IMR-90 (cell line): ENCODE measurements around the gene RIPOR3. TPM values are rescaled to one million over a fixed set of nuclear protein-coding genes. Genes with fewer than 3 reads are reported as not detected.

Experiments
- ATAC-seq: fragments of 200-7000 bp; cut with Tn5 transposase; 2 replicates; pipeline ENCODE4 v1.9.1; 2020; ENCODE audit warnings: low read depth, mild to moderate bottlenecking, moderate library complexity
- BruUV-seq: library from RNA; stranded (reverse); fragments of 400-500 nt; replicated peaks from 2 replicates; lab custom pipeline; 2021; lab: Mats Ljungman, UMichigan
- CTCF ChIA-PET: fragments of 300-600 bp; formaldehyde crosslinking; extraction: SDS; loops from one replicate; lab custom pipeline; 2021; ENCODE audit warnings: antibody characterized with exemption; lab: Yijun Ruan, JAX
- POLR2A ChIA-PET: fragments of 300-600 bp; sonication (Branson Sonifier 250); formaldehyde crosslinking; loops from one replicate; lab custom pipeline; 2022; ENCODE audit warnings: antibody characterized with exemption; ENCODE audit not compliant: unreplicated experiment; lab: Charles Lee
- DNase-seq: peaks from one replicate; pipeline ENCODE4 v3.0.0; 2013
- H2AFZ ChIP-seq: replicated peaks from 2 replicates; pipeline ENCODE3; 2013; ENCODE audit warnings: low read length, mild to moderate bottlenecking; ENCODE audit not compliant: poor library complexity
- H2AK5ac ChIP-seq: 2 replicates; pipeline ENCODE4 v1.6.1; 2013; ENCODE audit warnings: low read depth, low read length, inconsistent platforms
- H2AK9ac ChIP-seq: replicated peaks from 2 replicates; pipeline ENCODE3; 2013; ENCODE audit warnings: mild to moderate bottlenecking, low read depth, low read length, moderate library complexity; ENCODE audit not compliant: poor library complexity
- H2BK120ac ChIP-seq: 2 replicates; pipeline ENCODE4 v1.6.1; 2013; ENCODE audit warnings: low read depth, low read length, inconsistent platforms
- H2BK15ac ChIP-seq: 3 replicates; pipeline ENCODE4 v1.6.1; 2013; ENCODE audit warnings: low read depth, low read length, inconsistent platforms
- H2BK20ac ChIP-seq: 2 replicates; pipeline ENCODE4 v1.6.1; 2013; ENCODE audit warnings: low read depth, mild to moderate bottlenecking, inconsistent platforms, low read length, moderate library complexity
- H2BK5ac ChIP-seq: 2 replicates; pipeline ENCODE4 v1.6.1; 2013; ENCODE audit warnings: mild to moderate bottlenecking, low read depth, low read length, inconsistent platforms; ENCODE audit not compliant: poor library complexity, severe bottlenecking
- H3K14ac ChIP-seq: replicated peaks from 2 replicates; pipeline ENCODE4 v1.6.1; 2013; ENCODE audit warnings: low read depth, low read length, inconsistent platforms
- H3K18ac ChIP-seq: 2 replicates; pipeline ENCODE4 v1.6.1; 2013; ENCODE audit warnings: low read depth, low read length, control low read depth
- H3K23ac ChIP-seq: 2 replicates; pipeline ENCODE4 v1.6.1; 2013; ENCODE audit warnings: low read depth, low read length, inconsistent platforms
- H3K27ac ChIP-seq: 2 replicates; pipeline ENCODE4 v1.5.1; 2013; ENCODE audit warnings: mild to moderate bottlenecking, control low read depth, low read length; ENCODE audit not compliant: insufficient read depth
- H3K27me3 ChIP-seq: 2 replicates; pipeline ENCODE4 v1.6.1; 2013; ENCODE audit warnings: low read length; ENCODE audit not compliant: control insufficient read depth, insufficient read depth
- H3K36me3 ChIP-seq: 2 replicates; pipeline ENCODE4 v1.6.1; 2013; ENCODE audit warnings: low read length, mixed read lengths; ENCODE audit not compliant: control insufficient read depth, insufficient read depth
- H3K4ac ChIP-seq: 2 replicates; pipeline ENCODE4 v1.6.1; 2013; ENCODE audit warnings: low read depth, low read length, inconsistent platforms
- H3K4me1 ChIP-seq: 2 replicates; pipeline ENCODE4 v1.6.1; 2013; ENCODE audit warnings: low read length, mixed read lengths; ENCODE audit not compliant: control insufficient read depth, insufficient read depth
- H3K4me2 ChIP-seq: 2 replicates; pipeline ENCODE4 v1.6.1; 2013; ENCODE audit warnings: low read depth, mild to moderate bottlenecking, control low read depth, low read length, moderate library complexity
- H3K4me3 ChIP-seq: 2 replicates; pipeline ENCODE4 v1.5.1; 2013; ENCODE audit warnings: low read depth, mild to moderate bottlenecking, control low read depth, low read length, moderate library complexity; ENCODE audit not compliant: insufficient read depth
- H3K56ac ChIP-seq: 2 replicates; pipeline ENCODE4 v1.6.1; 2013; ENCODE audit warnings: low read length, inconsistent platforms; ENCODE audit not compliant: insufficient read depth; ENCODE audit errors: extremely low read depth
- H3K79me1 ChIP-seq, 2 experiments: 2 replicates each; pipeline ENCODE4 v1.6.1; 2013; ENCODE audit warnings: low read length in 2 of 2, inconsistent platforms in 1 of 2, low read depth in 1 of 2
- H3K9ac ChIP-seq: 2 replicates; pipeline ENCODE4 v1.6.1; 2013; ENCODE audit warnings: low read depth, low read length, control low read depth
- H3K9me1 ChIP-seq: 2 replicates; pipeline ENCODE4 v1.6.1; 2013; ENCODE audit warnings: low read length, inconsistent platforms; ENCODE audit not compliant: insufficient read depth
- H3K9me3 ChIP-seq: 2 replicates; pipeline ENCODE4 v1.6.1; 2013; ENCODE audit warnings: low read length; ENCODE audit not compliant: control insufficient read depth, insufficient read depth
- H4K20me1 ChIP-seq: 2 replicates; pipeline ENCODE4 v1.6.1; 2013; ENCODE audit warnings: low read length, inconsistent platforms; ENCODE audit not compliant: insufficient read depth
- H4K5ac ChIP-seq: 2 replicates; pipeline ENCODE4 v1.6.1; 2013; ENCODE audit warnings: mild to moderate bottlenecking, low read depth, low read length, control low read depth
- H4K8ac ChIP-seq, 2 experiments: 2 replicates each; pipeline ENCODE4 v1.6.1; 2013; ENCODE audit warnings: low read depth in 2 of 2, low read length in 2 of 2, control low read depth in 1 of 2, inconsistent platforms in 1 of 2
- H4K91ac ChIP-seq: 2 replicates; pipeline ENCODE4 v1.6.1; 2013; ENCODE audit warnings: low read depth, low read length, inconsistent platforms; ENCODE audit not compliant: insufficient read depth
- MXI1 ChIP-seq: IDR thresholded peaks from 2 replicates; pipeline ENCODE4 v1.6.1; 2012; ENCODE audit warnings: low read depth, mild to moderate bottlenecking, low read length, moderate library complexity, borderline replicate concordance
- WGBS, 2 experiments: methylation state at CpG; one replicate each; pipeline versions ENCODE4 v1.1.5 to v1.1.7; 2013; ENCODE audit warnings: missing lambda C conversion rate in 2 of 2; ENCODE audit not compliant: insufficient read length in 1 of 2; ENCODE audit errors: extremely low coverage in 2 of 2; 5-methylcytosine and 5-hydroxymethylcytosine counted together
- dilution Hi-C: fragments of 300-500 bp; cut with HindIII; formaldehyde crosslinking; loops from one replicate; pipeline ENCODE4 v1.14.3; 2018; ENCODE audit warnings: low sequenced_read_pairs; ENCODE audit not compliant: unreplicated experiment
- in situ Hi-C: fragments of 300-500 bp; cut with MboI; formaldehyde crosslinking; loops from 3 replicates; pipeline ENCODE4 v1.14.3; 2019; ENCODE audit warnings: low sequenced_read_pairs, inconsistent platforms, mixed read lengths
- intact Hi-C: fragments of 100-400 bp; cut with micrococcal nuclease; formaldehyde crosslinking; loops from 2 replicates; pipeline ENCODE4 v1.10.0; 2022
- polyA plus RNA-seq, 3 experiments: library from polyadenylated mRNA; depleted of rRNA; stranded (reverse); fragments of >200 nt; gene quantifications; 2 replicates each; pipeline ENCODE4 v1.2.3, GENCODE V29; 2012; ENCODE audit warnings: low replicate concordance in 1 of 3
- total RNA-seq: library from RNA; depleted of rRNA; stranded (reverse); fragments of >200 nt; gene quantifications from 2 replicates; pipeline ENCODE4 v1.2.3, GENCODE V29; 2012
- TF ChIP-seq, protein P1 (sequence below): conservative IDR thresholded peaks from 2 replicates; pipeline ENCODE4 v1.5.1; 2012; ENCODE audit warnings: mild to moderate bottlenecking, low read depth, low read length, improper control_type of control experiment

RIPOR3 gene
- total and polyA plus RNA-seq, 2 of the 4 experiments (the other 2 are of a cell fraction), result 0.54 to 1.7 TPM

DNA sequence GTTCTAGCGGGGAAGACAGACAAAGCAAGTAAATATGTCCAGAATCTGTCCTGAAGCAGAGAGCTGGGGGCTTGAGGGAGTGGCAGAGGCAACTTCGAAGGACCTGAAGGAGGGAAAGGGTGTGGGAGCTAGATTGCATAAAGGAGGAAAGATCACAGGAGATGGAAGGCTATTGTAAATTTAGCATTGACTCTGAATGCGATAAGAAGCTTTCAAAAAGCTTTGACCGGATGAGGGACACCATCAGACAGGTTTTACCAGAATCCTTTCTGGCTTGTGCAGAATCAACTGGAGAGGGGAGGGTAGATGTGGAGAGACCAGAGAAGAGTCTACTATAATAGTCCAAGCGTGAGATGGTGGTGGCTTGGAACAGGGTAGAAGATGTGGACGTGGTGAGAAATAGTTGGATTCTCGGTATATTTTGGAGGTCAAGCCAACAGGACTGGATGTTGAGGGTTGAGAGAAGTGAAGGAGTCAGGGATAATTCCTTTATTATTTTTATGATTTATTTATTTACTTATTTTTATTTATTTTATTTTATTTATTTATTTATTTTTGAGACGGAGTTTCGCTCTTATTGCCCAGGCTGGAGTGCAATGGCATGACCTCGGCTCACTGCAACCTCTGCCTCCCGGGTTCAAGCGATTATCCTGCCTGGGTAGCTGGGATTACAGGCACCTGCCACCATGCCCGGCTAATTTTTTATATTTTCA is 19.9 kb upstream of the RIPOR3 start:
- intact Hi-C loops, result no loop called here
- ATAC-seq, result no peak
- in situ Hi-C loops, result no loop called here
- H3K79me1 ChIP-seq, result 0 out of 4 replicates have a peak, but pooled peaks cover 0 to 3% of the 10 kb centered on the region in 2 experiments
- H2BK120ac ChIP-seq, result peak overlapping the region; percentile 91; the same call in 1 of the 2 replicates
- no peak overlapping the region for H3K4me2 ChIP-seq
- peak overlapping the region; percentile 72; the same call in 1 of the 2 replicates for H3K18ac ChIP-seq
- H2BK15ac ChIP-seq, result peak overlapping the region; percentile 20; the same call in 1 of the 3 replicates
- no peaks in the 10 kb centered on the region for H3K27me3 ChIP-seq
- ChIA-PET POLR2A (no interaction called here), CTCF (no interaction called here)
- H3K9me3 ChIP-seq, result no peaks in the 10 kb centered on the region
- peak overlapping the region; percentile 56; the same call in 1 of the 2 replicates for H2BK20ac ChIP-seq
- TF ChIP-seq, protein P1, sequence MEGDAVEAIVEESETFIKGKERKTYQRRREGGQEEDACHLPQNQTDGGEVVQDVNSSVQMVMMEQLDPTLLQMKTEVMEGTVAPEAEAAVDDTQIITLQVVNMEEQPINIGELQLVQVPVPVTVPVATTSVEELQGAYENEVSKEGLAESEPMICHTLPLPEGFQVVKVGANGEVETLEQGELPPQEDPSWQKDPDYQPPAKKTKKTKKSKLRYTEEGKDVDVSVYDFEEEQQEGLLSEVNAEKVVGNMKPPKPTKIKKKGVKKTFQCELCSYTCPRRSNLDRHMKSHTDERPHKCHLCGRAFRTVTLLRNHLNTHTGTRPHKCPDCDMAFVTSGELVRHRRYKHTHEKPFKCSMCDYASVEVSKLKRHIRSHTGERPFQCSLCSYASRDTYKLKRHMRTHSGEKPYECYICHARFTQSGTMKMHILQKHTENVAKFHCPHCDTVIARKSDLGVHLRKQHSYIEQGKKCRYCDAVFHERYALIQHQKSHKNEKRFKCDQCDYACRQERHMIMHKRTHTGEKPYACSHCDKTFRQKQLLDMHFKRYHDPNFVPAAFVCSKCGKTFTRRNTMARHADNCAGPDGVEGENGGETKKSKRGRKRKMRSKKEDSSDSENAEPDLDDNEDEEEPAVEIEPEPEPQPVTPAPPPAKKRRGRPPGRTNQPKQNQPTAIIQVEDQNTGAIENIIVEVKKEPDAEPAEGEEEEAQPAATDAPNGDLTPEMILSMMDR, result no peak
- no peak for TF ChIP-seq MXI1
- no peak overlapping the region for H2BK5ac ChIP-seq
- H4K91ac ChIP-seq, result peak overlapping the region; percentile 69; the same call in 1 of the 2 replicates
- H4K20me1 ChIP-seq, result no peaks in the 10 kb centered on the region
- H4K8ac ChIP-seq, result peak overlapping the region; percentile 9 to 84; a peak in 2 of 4 replicates
- no peak overlapping the region for H3K9ac ChIP-seq
- no TSS peak for BruUV-seq
- dilution Hi-C loops, result no loop called here
- H2AFZ ChIP-seq, result peak overlapping the region; percentile 78
- H3K23ac ChIP-seq, result no peak overlapping the region
- H3K4me1 ChIP-seq, result peaks cover 13% of the 10 kb centered on the region
- peak overlapping the region; percentile 91 for H2AK5ac ChIP-seq
- no peak overlapping the region for H3K56ac ChIP-seq
- peak overlapping the region; percentile 77 for H3K4ac ChIP-seq
- H3K4me3 ChIP-seq, result no peak overlapping the region
- DNase-seq, result no peak
- 93% methylated on average over 8 of the region's 13 CpGs; no CpG with 5 or more reads in 1 of the 2 experiments for WGBS, 2 experiments
- H3K27ac ChIP-seq, result no peak overlapping the region; the same call in 1 of the 2 replicates
- H3K36me3 ChIP-seq, result no peaks in the 10 kb centered on the region
- H3K14ac ChIP-seq, result peak overlapping the region; percentile 43; the same call in 1 of the 2 replicates
- peaks cover 6% of the 10 kb centered on the region for H3K9me1 ChIP-seq
- peak overlapping the region; percentile 82 for H4K5ac ChIP-seq
- no peak overlapping the region for H2AK9ac ChIP-seq
